ENCODE data around the gene LYZL6. TPM values are rescaled to one million over a fixed set of nuclear protein-coding genes. Genes with fewer than 3 reads are reported as not detected.
"Not testable (repeated sequence)": the region's sequence is repeated elsewhere in the genome, so short reads cannot be mapped to it uniquely, and the experiment has no call there.

LYZL6 gene
- total and polyA plus RNA-seq, 7 donors: not detected

DNA sequence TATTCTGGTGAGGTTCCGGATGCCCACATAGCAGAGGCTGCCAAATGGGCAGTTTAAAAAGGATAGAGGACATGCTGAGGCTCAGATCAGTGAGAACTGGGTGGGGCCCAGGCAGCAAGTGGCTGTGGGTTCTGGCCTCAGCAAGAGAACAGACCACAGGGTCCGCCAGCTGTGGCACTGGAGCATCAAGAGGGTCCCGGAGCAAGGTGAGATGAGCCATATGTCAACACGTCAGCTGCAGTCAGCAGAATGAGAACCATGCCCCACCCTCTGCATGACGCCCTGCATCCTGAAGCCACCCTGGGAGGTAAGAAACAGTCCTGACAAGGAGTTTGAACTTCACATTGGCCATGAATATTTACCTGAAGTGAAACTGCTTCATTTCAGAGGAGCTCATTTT, 43.2 kb downstream of the LYZL6 start:
- Histone ChIP-seq H3K9me3 (no peaks in the 10 kb centered on the region), H3K4me3 (no peak overlapping the region), H3K36me3 (no peaks in the 10 kb centered on the region), H3K27me3 (no peaks in the 10 kb centered on the region), H3K27ac (no peak overlapping the region), H3K4me1 (no peaks in the 10 kb centered on the region)
- no peak for DNase-seq
- 64 to 66% methylated on average over 5 of the region's 5 CpGs for WGBS, 2 donors
- intact Hi-C loops (cut with DNase I): no loop called here
- no peak for TF ChIP-seq POLR2AphosphoS5 (IDR thresholded peaks at IDR 0.05)
- TF ChIP-seq POLR2A (IDR thresholded peaks at IDR 0.05): no peak
- no peak for TF ChIP-seq EP300 (IDR thresholded peaks at IDR 0.05)
- TF ChIP-seq, protein P1, sequence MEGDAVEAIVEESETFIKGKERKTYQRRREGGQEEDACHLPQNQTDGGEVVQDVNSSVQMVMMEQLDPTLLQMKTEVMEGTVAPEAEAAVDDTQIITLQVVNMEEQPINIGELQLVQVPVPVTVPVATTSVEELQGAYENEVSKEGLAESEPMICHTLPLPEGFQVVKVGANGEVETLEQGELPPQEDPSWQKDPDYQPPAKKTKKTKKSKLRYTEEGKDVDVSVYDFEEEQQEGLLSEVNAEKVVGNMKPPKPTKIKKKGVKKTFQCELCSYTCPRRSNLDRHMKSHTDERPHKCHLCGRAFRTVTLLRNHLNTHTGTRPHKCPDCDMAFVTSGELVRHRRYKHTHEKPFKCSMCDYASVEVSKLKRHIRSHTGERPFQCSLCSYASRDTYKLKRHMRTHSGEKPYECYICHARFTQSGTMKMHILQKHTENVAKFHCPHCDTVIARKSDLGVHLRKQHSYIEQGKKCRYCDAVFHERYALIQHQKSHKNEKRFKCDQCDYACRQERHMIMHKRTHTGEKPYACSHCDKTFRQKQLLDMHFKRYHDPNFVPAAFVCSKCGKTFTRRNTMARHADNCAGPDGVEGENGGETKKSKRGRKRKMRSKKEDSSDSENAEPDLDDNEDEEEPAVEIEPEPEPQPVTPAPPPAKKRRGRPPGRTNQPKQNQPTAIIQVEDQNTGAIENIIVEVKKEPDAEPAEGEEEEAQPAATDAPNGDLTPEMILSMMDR (IDR thresholded peaks at IDR 0.05): no peak

DNA sequence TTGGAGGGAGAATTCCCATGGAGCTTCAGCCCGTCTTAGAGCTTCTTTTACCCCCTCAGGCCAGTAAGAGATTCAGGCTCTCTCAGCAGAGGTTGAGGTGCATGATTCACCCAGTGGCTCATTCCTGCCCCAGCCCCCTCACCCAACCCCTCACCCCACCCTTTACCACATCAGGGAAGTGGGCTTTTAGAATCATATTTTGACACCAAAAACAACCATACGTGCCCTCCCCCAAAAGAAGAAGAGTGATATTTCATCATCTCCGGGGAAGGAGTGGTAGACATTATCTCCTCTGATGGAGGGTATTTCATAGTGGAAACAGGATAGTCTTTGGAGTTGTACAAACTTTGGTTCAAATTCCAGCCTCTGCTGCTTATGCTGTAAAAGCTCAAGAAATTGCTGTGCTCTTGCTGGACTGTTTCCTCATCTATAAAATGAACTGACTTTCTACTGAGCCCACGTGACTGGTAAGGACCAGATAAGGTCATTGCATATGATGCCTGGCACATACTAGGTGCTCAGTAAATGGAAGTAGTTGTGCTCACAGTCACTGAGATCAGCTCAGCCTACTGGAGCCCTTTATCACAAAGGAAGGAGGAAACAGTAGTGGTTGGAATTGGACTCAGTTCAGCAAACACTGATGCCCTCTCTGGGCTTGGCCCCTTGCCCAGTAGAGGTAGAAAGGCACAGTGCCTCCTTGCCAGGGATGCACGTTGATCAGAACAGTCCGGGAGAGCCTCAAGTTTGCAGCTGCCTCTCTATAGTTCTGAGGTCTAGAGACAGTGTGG, 45.0 kb downstream of the LYZL6 start:
- intact Hi-C loops (cut with DNase I): no loop called here
- no peak for DNase-seq
- Histone ChIP-seq H3K4me3 (no peak overlapping the region), H3K27ac (no peak overlapping the region), H3K4me1 (no peaks in the 10 kb centered on the region), H3K27me3 (no peaks in the 10 kb centered on the region), H3K9me3 (no peaks in the 10 kb centered on the region), H3K36me3 (no peaks in the 10 kb centered on the region)
- TF ChIP-seq, protein P1 (IDR thresholded peaks at IDR 0.05): no peak
- TF ChIP-seq POLR2A (IDR thresholded peaks at IDR 0.05) (no peak), EP300 (IDR thresholded peaks at IDR 0.05) (no peak), POLR2AphosphoS5 (IDR thresholded peaks at IDR 0.05) (no peak)
- WGBS, 2 donors: 41 to 54% methylated on average over 6 of the region's 6 CpGs

DNA sequence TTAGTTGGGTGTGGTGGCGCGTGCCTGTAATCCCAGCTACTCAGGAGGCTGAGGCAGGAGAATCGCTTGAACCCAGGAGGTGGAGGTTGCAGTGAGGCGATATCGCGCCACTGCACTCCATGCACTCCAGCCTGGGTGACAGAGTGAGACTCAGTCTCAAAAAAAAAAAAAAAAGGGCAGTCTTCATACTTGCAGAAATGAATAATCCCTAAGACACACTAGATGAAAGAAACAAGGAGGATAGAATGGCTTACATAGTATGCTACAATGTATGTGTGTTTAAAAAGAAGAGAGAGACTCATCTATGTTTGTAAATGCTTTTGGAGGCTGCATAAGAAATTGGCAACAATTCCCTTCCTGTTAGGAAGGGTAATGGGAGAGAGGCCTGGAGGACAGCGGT, 45.7 kb downstream of the LYZL6 start:
- intact Hi-C loops (cut with DNase I): not testable (repeated sequence)

DNA sequence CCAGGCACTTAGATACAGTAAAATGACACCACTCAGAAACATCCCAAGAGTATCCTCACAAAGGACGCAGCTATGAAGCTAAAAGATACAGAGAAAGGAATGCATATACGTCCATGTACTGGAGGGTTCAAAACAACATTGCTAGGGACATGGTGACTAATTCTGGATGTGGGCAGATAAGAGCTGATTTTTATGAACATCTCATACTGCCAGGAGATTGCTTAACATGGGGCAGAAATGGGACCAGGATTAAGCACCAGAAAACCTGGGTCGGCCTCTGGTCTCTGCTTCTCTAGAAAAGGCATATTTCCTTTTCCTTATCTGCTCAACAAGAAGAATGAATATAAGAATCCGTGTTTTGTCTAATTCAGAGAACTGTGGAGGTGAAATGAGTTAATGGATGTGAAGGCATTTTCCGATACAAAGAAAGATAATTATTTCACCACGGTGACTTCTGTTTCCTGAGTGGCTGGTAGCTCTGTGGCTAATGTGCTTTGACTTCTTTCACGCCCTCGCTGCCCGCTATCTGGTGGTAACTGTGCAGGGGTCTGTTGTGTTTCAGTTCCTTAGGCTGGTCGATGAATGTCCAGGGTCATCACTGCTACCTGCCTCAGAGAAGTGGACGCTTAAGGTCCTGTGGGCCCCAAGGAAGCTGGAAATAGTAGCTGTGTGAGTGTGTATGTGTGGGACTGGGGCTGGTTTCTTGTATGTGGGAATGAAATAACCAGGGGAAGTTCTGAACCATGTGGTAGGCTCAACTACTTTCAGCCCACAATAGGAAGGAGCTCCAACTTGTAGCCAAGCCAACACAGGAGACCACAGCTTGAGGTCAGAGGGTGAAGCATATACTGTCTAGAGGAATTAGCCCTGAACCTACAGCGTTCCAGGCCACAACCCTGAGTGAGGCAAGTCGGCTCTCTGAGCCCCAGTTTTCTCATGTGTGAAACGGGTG, 47.6 kb downstream of the LYZL6 start:
- no peak for TF ChIP-seq POLR2AphosphoS5 (IDR thresholded peaks at IDR 0.05)
- TF ChIP-seq EP300 (IDR thresholded peaks at IDR 0.05): no peak
- TF ChIP-seq, protein P1 (IDR thresholded peaks at IDR 0.05): no peak
- TF ChIP-seq POLR2A (IDR thresholded peaks at IDR 0.05): no peak
- DNase-seq: no peak
- Histone ChIP-seq H3K27ac (no peak overlapping the region), H3K9me3 (no peaks in the 10 kb centered on the region), H3K36me3 (no peaks in the 10 kb centered on the region), H3K4me1 (no peaks in the 10 kb centered on the region), H3K27me3 (no peaks in the 10 kb centered on the region), H3K4me3 (no peak overlapping the region)
- WGBS, 2 donors: 67 to 89% methylated on average over 14 of the region's 14 CpGs
- intact Hi-C loops (cut with DNase I): no loop called here

More for the DNA sequence above, 45.7 kb downstream of the LYZL6 start:
- 97 to 98% methylated on average over 7 of the region's 7 CpGs for WGBS, 2 donors
- not testable (repeated sequence) for H3K4me3 ChIP-seq, H3K27me3 ChIP-seq, H3K4me1 ChIP-seq, H3K36me3 ChIP-seq, H3K9me3 ChIP-seq, DNase-seq, H3K27ac ChIP-seq

DNA sequence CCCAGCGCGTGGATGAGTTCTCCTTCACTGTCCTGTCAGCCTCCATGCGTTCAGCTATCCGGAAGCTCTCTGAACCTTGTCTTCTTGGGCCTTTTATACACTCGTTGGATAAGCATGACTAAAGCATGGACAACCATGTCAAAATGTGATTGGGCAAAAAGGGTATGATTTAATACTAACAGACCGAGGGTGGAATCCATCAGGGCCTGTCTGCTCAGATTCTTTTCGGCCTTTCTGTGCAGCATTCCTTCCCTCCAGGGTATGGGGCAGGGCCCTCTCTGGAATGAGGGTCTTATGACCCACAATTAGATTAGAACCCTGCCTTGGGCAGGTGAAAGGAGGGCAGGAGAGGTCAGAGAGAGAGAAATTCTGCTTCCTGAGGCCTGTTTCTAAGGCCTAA, 49.3 kb downstream of the LYZL6 start:
- no peak for TF ChIP-seq EP300 (IDR thresholded peaks at IDR 0.05)
- TF ChIP-seq, protein P1 (IDR thresholded peaks at IDR 0.05): no peak
- WGBS, 2 donors: 93 to 94% methylated on average over 7 of the region's 7 CpGs
- intact Hi-C loops (cut with DNase I): no loop called here
- Histone ChIP-seq H3K36me3 (no peaks in the 10 kb centered on the region), H3K4me3 (no peak overlapping the region), H3K27ac (no peak overlapping the region), H3K9me3 (no peaks in the 10 kb centered on the region), H3K4me1 (no peaks in the 10 kb centered on the region), H3K27me3 (no peaks in the 10 kb centered on the region)
- no peak for DNase-seq

Measured in sigmoid colon (tissue), 7 donors.